Measurements from ENCODE around the gene CHST7.

The CHST7 gene

DNA sequence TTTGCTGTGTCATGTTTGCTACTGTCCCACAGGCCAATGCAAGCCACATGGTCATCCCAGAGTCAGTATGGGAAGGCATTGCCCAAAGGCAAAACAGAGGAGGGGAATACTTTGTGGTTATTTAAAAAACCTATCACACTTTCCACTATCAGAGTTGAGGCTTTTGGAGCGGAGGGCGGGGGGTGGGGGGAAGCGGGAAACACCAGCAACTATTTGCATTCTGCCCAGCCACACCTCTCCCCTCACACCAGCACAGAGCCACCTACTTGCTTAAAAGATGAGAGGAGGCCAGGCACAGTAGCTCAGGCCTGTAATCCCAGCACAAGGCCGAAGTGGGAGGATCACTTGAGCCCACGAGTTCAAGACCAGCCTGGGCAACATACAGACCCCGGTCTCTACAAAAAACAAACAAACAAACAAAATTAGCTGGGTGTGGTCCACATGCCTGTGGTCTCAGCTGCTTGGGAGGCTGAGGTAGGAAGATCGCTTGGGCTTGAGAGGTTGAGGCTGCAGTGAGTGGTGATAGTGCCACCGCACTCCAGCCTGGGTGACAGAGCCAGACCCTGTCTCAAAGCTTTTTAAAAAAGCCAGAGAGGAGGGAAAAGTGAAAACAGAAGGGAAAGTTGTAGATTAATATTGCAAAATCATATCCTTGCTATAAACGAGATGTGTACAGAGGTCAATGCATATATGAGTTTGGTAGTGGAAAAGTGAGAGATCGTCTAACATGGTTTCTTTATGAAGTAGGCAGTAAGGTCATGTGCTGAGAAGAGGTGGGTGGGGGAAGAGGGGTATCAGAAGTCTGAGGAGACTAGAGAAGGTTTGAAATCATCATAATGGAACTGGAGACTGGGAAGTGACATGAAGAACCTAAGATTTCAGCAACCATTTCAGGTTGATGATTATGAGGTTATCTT is 1.9 kb upstream of the CHST7 start:
- TF ChIP-seq, protein P1, sequence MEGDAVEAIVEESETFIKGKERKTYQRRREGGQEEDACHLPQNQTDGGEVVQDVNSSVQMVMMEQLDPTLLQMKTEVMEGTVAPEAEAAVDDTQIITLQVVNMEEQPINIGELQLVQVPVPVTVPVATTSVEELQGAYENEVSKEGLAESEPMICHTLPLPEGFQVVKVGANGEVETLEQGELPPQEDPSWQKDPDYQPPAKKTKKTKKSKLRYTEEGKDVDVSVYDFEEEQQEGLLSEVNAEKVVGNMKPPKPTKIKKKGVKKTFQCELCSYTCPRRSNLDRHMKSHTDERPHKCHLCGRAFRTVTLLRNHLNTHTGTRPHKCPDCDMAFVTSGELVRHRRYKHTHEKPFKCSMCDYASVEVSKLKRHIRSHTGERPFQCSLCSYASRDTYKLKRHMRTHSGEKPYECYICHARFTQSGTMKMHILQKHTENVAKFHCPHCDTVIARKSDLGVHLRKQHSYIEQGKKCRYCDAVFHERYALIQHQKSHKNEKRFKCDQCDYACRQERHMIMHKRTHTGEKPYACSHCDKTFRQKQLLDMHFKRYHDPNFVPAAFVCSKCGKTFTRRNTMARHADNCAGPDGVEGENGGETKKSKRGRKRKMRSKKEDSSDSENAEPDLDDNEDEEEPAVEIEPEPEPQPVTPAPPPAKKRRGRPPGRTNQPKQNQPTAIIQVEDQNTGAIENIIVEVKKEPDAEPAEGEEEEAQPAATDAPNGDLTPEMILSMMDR (IDR thresholded peaks at IDR 0.05), result no peak
- peaks cover 40% of the 10 kb centered on the region for H3K9me3 Mint-ChIP-seq
- H3K27me3 Mint-ChIP-seq (ENCODE audit: low read depth, poor library complexity), result peaks cover 8% of the 10 kb centered on the region
- peaks cover 14% of the 10 kb centered on the region for H3K4me1 Mint-ChIP-seq
- DNase-seq, result no peak
- no peak overlapping the region for H3K4me3 Mint-ChIP-seq
- no peak overlapping the region for H3K27ac Mint-ChIP-seq
- H3K36me3 Mint-ChIP-seq (ENCODE audit: low read depth), result no peaks in the 10 kb centered on the region

DNA sequence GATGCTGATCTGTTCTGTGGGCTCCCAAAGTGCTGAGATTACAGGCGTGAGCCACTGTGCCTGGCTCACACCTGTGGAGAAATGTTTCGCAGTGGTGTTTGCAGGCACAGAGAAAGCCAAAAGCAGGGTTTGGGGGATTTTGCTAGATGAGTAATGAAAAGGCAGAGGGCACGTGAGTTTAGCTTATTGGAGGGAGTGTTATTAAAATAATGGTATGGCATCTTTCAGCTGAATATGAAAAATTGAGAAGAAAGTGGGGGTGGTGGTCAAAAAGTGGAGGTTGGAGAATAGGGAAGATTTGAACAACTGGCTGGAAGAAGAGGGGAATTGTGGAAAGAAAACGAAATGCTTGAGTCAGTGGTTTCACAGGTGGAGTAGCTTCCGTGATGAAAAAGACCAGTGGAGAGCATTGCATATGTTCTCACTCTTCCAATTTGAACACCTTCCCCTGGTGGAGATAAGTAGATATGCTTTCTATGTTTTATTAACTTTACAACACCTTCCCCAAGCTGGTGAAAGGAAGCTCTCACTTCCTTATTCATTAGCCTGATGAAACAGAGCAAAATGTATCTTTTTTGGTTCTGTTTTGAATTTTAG is 1.1 kb upstream of the CHST7 start:
- TF ChIP-seq, protein P1 (IDR thresholded peaks at IDR 0.05), result no peak
- Mint-ChIP-seq H3K36me3 (ENCODE audit: low read depth) (no peaks in the 10 kb centered on the region), H3K4me1 (peaks cover 22% of the 10 kb centered on the region), H3K9me3 (peaks cover 44% of the 10 kb centered on the region), H3K27ac (no peak overlapping the region), H3K4me3 (no peak overlapping the region), H3K27me3 (ENCODE audit: low read depth, poor library complexity) (peaks cover 8% of the 10 kb centered on the region)
- DNase-seq, result no peak

DNA sequence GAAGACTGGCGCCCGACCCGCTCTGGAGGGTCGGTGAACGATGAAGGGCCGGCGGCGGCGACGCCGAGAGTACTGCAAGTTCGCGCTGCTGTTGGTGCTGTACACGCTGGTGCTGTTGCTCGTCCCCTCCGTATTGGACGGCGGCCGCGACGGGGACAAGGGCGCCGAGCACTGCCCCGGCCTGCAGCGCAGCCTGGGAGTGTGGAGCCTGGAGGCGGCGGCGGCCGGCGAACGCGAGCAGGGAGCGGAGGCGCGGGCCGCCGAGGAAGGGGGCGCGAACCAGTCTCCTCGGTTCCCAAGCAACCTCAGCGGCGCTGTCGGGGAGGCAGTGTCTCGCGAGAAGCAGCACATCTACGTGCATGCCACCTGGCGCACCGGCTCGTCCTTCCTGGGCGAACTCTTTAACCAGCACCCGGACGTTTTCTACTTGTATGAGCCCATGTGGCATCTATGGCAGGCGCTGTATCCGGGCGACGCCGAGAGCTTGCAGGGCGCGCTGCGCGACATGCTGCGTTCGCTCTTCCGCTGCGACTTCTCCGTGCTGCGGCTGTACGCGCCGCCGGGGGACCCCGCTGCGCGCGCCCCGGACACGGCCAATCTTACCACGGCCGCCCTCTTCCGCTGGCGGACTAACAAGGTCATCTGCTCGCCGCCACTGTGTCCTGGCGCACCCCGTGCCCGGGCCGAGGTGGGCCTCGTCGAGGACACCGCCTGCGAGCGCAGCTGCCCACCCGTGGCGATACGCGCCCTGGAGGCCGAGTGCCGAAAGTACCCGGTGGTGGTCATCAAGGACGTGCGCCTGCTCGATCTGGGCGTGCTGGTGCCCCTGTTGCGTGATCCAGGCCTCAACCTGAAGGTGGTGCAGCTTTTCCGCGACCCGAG is 568 bp downstream of the CHST7 start:
- TF ChIP-seq, protein P1 (IDR thresholded peaks at IDR 0.05), result no peak
- H3K9me3 Mint-ChIP-seq, result peaks cover 43% of the 10 kb centered on the region
- H3K36me3 Mint-ChIP-seq (ENCODE audit: low read depth), result no peaks in the 10 kb centered on the region
- peaks cover 22% of the 10 kb centered on the region for H3K4me1 Mint-ChIP-seq
- H3K27me3 Mint-ChIP-seq (ENCODE audit: low read depth, poor library complexity), result peaks cover 9% of the 10 kb centered on the region
- DNase-seq, result peak; percentile 44
- H3K27ac Mint-ChIP-seq, result no peak overlapping the region
- H3K4me3 Mint-ChIP-seq, result peak overlapping the region; percentile 79

DNA sequence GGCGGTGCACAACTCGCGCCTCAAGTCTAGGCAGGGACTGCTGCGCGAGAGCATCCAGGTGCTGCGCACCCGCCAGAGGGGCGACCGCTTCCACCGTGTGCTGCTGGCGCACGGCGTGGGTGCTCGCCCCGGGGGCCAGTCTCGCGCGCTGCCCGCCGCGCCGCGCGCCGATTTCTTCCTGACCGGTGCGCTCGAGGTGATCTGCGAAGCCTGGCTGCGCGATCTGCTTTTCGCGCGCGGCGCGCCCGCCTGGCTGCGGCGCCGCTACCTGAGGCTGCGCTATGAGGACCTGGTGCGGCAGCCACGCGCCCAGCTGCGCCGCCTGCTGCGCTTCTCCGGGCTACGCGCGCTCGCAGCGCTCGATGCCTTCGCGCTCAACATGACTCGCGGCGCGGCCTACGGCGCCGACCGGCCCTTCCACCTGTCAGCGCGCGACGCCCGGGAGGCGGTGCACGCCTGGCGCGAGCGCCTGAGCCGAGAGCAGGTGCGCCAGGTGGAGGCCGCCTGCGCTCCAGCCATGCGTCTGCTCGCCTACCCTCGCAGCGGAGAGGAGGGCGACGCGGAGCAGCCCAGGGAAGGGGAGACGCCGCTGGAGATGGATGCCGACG is 1.3 kb downstream of the CHST7 start:
- peaks cover 11% of the 10 kb centered on the region for H3K27me3 Mint-ChIP-seq (ENCODE audit: low read depth, poor library complexity)
- H3K4me1 Mint-ChIP-seq, result peaks cover 22% of the 10 kb centered on the region
- TF ChIP-seq, protein P1 (IDR thresholded peaks at IDR 0.05), result no peak
- H3K9me3 Mint-ChIP-seq, result peaks cover 46% of the 10 kb centered on the region
- H3K4me3 Mint-ChIP-seq, result peak overlapping the region; percentile 79
- DNase-seq, result peak; percentile 44
- H3K27ac Mint-ChIP-seq, result no peak overlapping the region
- H3K36me3 Mint-ChIP-seq (ENCODE audit: low read depth), result no peaks in the 10 kb centered on the region

DNA sequence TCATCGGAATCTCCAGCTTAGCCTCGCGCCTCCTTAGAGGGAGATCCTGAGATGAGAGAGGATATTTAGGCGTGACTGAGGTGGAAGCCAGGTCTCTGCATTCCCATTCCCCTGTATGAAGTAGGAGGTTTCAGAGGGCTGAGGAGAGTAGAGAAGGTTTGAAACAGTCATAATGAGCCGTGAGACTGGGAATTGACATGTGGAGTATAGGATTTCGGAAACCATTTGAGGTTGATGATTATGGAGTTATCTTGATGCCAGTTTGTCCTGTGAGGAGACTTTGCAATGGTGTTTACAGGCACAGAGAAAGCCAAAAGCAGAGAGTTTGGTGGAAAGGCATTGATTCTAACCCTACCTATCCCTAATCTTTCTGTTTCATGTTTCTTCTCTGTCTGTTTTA is 2.0 kb downstream of the CHST7 start:
- H3K27ac Mint-ChIP-seq, result no peak overlapping the region
- H3K36me3 Mint-ChIP-seq (ENCODE audit: low read depth), result no peaks in the 10 kb centered on the region
- peak overlapping the region; percentile 73 for H3K4me3 Mint-ChIP-seq
- DNase-seq, result no peak
- H3K9me3 Mint-ChIP-seq, result peaks cover 50% of the 10 kb centered on the region
- TF ChIP-seq, protein P1 (IDR thresholded peaks at IDR 0.05), result no peak
- H3K27me3 Mint-ChIP-seq (ENCODE audit: low read depth, poor library complexity), result peaks cover 15% of the 10 kb centered on the region
- H3K4me1 Mint-ChIP-seq, result peaks cover 22% of the 10 kb centered on the region

Data from nephron progenitor cell (in vitro differentiated cells).